Tibial nerve (tissue), 4 donors: Measurements from ENCODE around the gene DCUN1D5. TPM values are rescaled to one million over a fixed set of nuclear protein-coding genes. Genes with fewer than 3 reads are reported as not detected.

Source experiments
- DNase-seq, 2 donors: peaks; one replicate each; pipeline ENCODE4 v3.0.0-alpha.2; 2019; ENCODE audit warnings: low spot score in 2 of 2
- H3K27ac ChIP-seq, 4 donors: fragments of 200-600 bp; sonication (generic) in 3 of 4; one replicate each; pipeline ENCODE4 v1.5.1; 2017 to 2019; ENCODE audit warnings: mild to moderate bottlenecking in 1 of 4
- H3K27me3 ChIP-seq, 2 donors: fragments of 200-600 bp; sonication (generic) in 1 of 2; one replicate each; pipeline versions ENCODE4 v1.5.1 to v1.6.0; 2017 to 2019
- H3K36me3 ChIP-seq, 3 donors: fragments of 200-600 bp; sonication (generic); one replicate each; pipeline ENCODE4 v1.5.1; 2018 to 2019
- H3K4me1 ChIP-seq, 4 donors: fragments of 200-600 bp; sonication (generic) in 3 of 4; one replicate each; pipeline ENCODE4 v1.5.1; 2017 to 2019
- H3K4me3 ChIP-seq, 4 donors: fragments of 200-600 bp; sonication (generic) in 3 of 4; one replicate each; pipeline ENCODE4 v1.5.1; 2017 to 2019; ENCODE audit warnings: mild to moderate bottlenecking in 1 of 4, moderate library complexity in 1 of 4
- H3K9me3 ChIP-seq, 4 donors: fragments of 200-600 bp; sonication (generic) in 3 of 4; one replicate each; pipeline ENCODE4 v1.5.1; 2017 to 2019
- CTCF ChIP-seq, 5 experiments: fragments of 200-600 bp in 3 of 5; fragments of 450-650 bp in 2 of 5; sonication (generic) in 3 of 5; IDR thresholded peaks; one replicate each; pipeline ENCODE4 v1.5.1; 2016 to 2019; ENCODE audit warnings: antibody characterized with exemption in 5 of 5, mild to moderate bottlenecking in 3 of 5, moderate library complexity in 2 of 5
- EP300 ChIP-seq, 2 donors: sonication (generic); formaldehyde crosslinking; IDR thresholded peaks; one replicate each; pipeline ENCODE4 v1.6.1; 2017; ENCODE audit warnings: antibody characterized with exemption in 2 of 2, mild to moderate bottlenecking in 1 of 2
- POLR2A ChIP-seq, 2 donors: fragments of 450-650 bp; IDR thresholded peaks; one replicate each; pipeline ENCODE4 v1.6.1; 2017; ENCODE audit warnings: antibody characterized with exemption in 2 of 2, mild to moderate bottlenecking in 2 of 2, moderate library complexity in 2 of 2
- WGBS, 2 donors: methylation state at CpG; one replicate each; pipeline ENCODE4 v1.1.5; 2018; 5-methylcytosine and 5-hydroxymethylcytosine counted together
- total RNA-seq, 4 donors: library from RNA; depleted of rRNA; stranded (reverse); fragments of >200 nt; gene quantifications; one replicate each; pipeline ENCODE4 v1.1.0, GENCODE V29; 2016

The DCUN1D5 gene
- total RNA-seq, 4 donors from 2014 or later = 68.2 to 102 (median 82.9) TPM

GRCh38 chr11:103051151-103051801 is 40.7 kb downstream of the DCUN1D5 start:
- no peak for TF ChIP-seq CTCF (IDR thresholded peaks at IDR 0.05)
- TF ChIP-seq POLR2A (IDR thresholded peaks at IDR 0.05) = no peak
- no peak for TF ChIP-seq EP300 (IDR thresholded peaks at IDR 0.05)
- no peak for DNase-seq
- no peaks in the 10 kb centered on the region for H3K27me3 ChIP-seq
- H3K27ac ChIP-seq = no peak overlapping the region
- H3K9me3 ChIP-seq = no peaks in the 10 kb centered on the region
- H3K4me3 ChIP-seq = no peak overlapping the region
- H3K4me1 ChIP-seq = peaks cover 0 to 7% (median 0%) of the 10 kb centered on the region in 4 donors
- no peaks in the 10 kb centered on the region for H3K36me3 ChIP-seq
- WGBS, 2 donors = 96 to 100% methylated on average over 1 of the region's 1 CpG

GRCh38 chr11:103050351-103050750 is 41.6 kb downstream of the DCUN1D5 start:
- Histone ChIP-seq H3K36me3 (no peaks in the 10 kb centered on the region), H3K27ac (no peak overlapping the region), H3K4me1 (peaks cover 0 to 4% (median 0%) of the 10 kb centered on the region in 4 donors), H3K4me3 (no peak overlapping the region), H3K9me3 (no peaks in the 10 kb centered on the region), H3K27me3 (no peaks in the 10 kb centered on the region)
- no peak for DNase-seq
- TF ChIP-seq EP300 (IDR thresholded peaks at IDR 0.05) = no peak
- TF ChIP-seq POLR2A (IDR thresholded peaks at IDR 0.05) = no peak
- TF ChIP-seq CTCF (IDR thresholded peaks at IDR 0.05) = no peak

GRCh38 chr11:103047837-103048236 is 44.1 kb downstream of the DCUN1D5 start:
- H3K27me3 ChIP-seq = no peaks in the 10 kb centered on the region
- H3K27ac ChIP-seq = no peak overlapping the region
- no peaks in the 10 kb centered on the region for H3K9me3 ChIP-seq
- no peak for TF ChIP-seq EP300 (IDR thresholded peaks at IDR 0.05)
- no peak for TF ChIP-seq POLR2A (IDR thresholded peaks at IDR 0.05)
- no peak for TF ChIP-seq CTCF (IDR thresholded peaks at IDR 0.05)
- no peak overlapping the region for H3K4me3 ChIP-seq
- H3K36me3 ChIP-seq = no peaks in the 10 kb centered on the region
- H3K4me1 ChIP-seq = no peaks in the 10 kb centered on the region
- DNase-seq = no peak

GRCh38 chr11:103043826-103044678 is 47.9 kb downstream of the DCUN1D5 start:
- 70 to 71% methylated on average over 7 of the region's 7 CpGs for WGBS, 2 donors
- TF ChIP-seq POLR2A (IDR thresholded peaks at IDR 0.05) (no peak), CTCF (IDR thresholded peaks at IDR 0.05) (no peak), EP300 (IDR thresholded peaks at IDR 0.05) (no peak)
- Histone ChIP-seq H3K36me3 (no peaks in the 10 kb centered on the region), H3K27ac (no peak overlapping the region), H3K4me3 (no peak overlapping the region), H3K4me1 (no peaks in the 10 kb centered on the region), H3K27me3 (no peaks in the 10 kb centered on the region), H3K9me3 (no peaks in the 10 kb centered on the region)
- no peak for DNase-seq

GRCh38 chr11:103042161-103042560 is 49.8 kb downstream of the DCUN1D5 start:
- DNase-seq = no peak
- Histone ChIP-seq H3K27ac (no peak overlapping the region), H3K27me3 (no peaks in the 10 kb centered on the region), H3K4me3 (no peak overlapping the region), H3K9me3 (no peaks in the 10 kb centered on the region), H3K4me1 (no peaks in the 10 kb centered on the region), H3K36me3 (no peaks in the 10 kb centered on the region)
- 61 to 63% methylated on average over 2 of the region's 2 CpGs for WGBS, 2 donors
- TF ChIP-seq POLR2A (IDR thresholded peaks at IDR 0.05) (no peak), EP300 (IDR thresholded peaks at IDR 0.05) (no peak), CTCF (IDR thresholded peaks at IDR 0.05) (no peak)
